ENCODE measurements around the gene MOXD1.
"Not testable (repeated sequence)": the region's sequence is repeated elsewhere in the genome, so short reads cannot be mapped to it uniquely, and the experiment has no call there.

Gene MOXD1

GRCh38 chr6:132275066-132275970 lies 126.0 kb downstream of the MOXD1 start:
- DNase-seq, result no peak

GRCh38 chr6:132272776-132273175 lies 128.5 kb downstream of the MOXD1 start:
- DNase-seq, result no peak

GRCh38 chr6:132270726-132271402 lies 130.4 kb downstream of the MOXD1 start:
- no peak for DNase-seq

GRCh38 chr6:132268666-132269065 lies 132.6 kb downstream of the MOXD1 start:
- not testable (repeated sequence) for DNase-seq

GRCh38 chr6:132268209-132268608 lies 133.1 kb downstream of the MOXD1 start:
- no peak for DNase-seq

- no peak for DNase-seq
Measured at GRCh38 chr6:132265451-132266097, 135.7 kb downstream of the MOXD1 start.

- no peak for DNase-seq
Measured at GRCh38 chr6:132264021-132264500, 137.2 kb downstream of the MOXD1 start.

GRCh38 chr6:132261354-132261753 lies 139.9 kb downstream of the MOXD1 start:
- no peak for DNase-seq

GRCh38 chr6:132259070-132259469 lies 142.2 kb downstream of the MOXD1 start:
- no peak for DNase-seq

GRCh38 chr6:132257561-132257960 lies 143.7 kb downstream of the MOXD1 start:
- DNase-seq, result no peak

- DNase-seq, result no peak
Measured at GRCh38 chr6:132256457-132256856, 144.8 kb downstream of the MOXD1 start.

- DNase-seq, result no peak
Measured at GRCh38 chr6:132253906-132254305, 147.4 kb downstream of the MOXD1 start.

GRCh38 chr6:132253211-132253610 lies 148.1 kb downstream of the MOXD1 start:
- no peak for DNase-seq

GRCh38 chr6:132252113-132252512 lies 149.2 kb downstream of the MOXD1 start:
- DNase-seq, result no peak

- no peak for DNase-seq
Measured at GRCh38 chr6:132251711-132252110, 149.6 kb downstream of the MOXD1 start.

- no peak for DNase-seq
Measured at GRCh38 chr6:132247381-132248159, 153.7 kb downstream of the MOXD1 start.

- DNase-seq, result no peak
Measured at GRCh38 chr6:132246632-132247270, 154.5 kb downstream of the MOXD1 start.

GRCh38 chr6:132246120-132246617 lies 155.1 kb downstream of the MOXD1 start:
- DNase-seq, result no peak

All from hematopoietic multipotent progenitor cell treated with erythropoietin and hydrocortisone succinate and interleukin-3 and kit ligand, for 8 days (in vitro differentiated cells).